ENCODE data around the gene MDP1.

- TF ChIP-seq, protein P1, sequence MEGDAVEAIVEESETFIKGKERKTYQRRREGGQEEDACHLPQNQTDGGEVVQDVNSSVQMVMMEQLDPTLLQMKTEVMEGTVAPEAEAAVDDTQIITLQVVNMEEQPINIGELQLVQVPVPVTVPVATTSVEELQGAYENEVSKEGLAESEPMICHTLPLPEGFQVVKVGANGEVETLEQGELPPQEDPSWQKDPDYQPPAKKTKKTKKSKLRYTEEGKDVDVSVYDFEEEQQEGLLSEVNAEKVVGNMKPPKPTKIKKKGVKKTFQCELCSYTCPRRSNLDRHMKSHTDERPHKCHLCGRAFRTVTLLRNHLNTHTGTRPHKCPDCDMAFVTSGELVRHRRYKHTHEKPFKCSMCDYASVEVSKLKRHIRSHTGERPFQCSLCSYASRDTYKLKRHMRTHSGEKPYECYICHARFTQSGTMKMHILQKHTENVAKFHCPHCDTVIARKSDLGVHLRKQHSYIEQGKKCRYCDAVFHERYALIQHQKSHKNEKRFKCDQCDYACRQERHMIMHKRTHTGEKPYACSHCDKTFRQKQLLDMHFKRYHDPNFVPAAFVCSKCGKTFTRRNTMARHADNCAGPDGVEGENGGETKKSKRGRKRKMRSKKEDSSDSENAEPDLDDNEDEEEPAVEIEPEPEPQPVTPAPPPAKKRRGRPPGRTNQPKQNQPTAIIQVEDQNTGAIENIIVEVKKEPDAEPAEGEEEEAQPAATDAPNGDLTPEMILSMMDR (conservative IDR thresholded peaks at IDR 0.05 in 1 of 2, IDR thresholded peaks at IDR 0.05 in 1 of 2; ENCODE audit: extremely low read depth in 1 of 2, insufficient read depth in 1 of 2, low read depth in 1 of 2, low read length in 2 of 2) = no peak
- no peak for TF ChIP-seq EZH2 (IDR thresholded peaks at IDR 0.05; ENCODE audit: borderline replicate concordance, low read length)
These were observed 36.6 kb upstream of the MDP1 start for GRCh38 chr14:24252289-24253124.
